Psoas muscle (tissue), 8 donors: ENCODE data around the gene CACNA1B. TPM values are rescaled to one million over a fixed set of nuclear protein-coding genes. Genes with fewer than 3 reads are reported as not detected.
"Not testable (repeated sequence)": the region's sequence is repeated elsewhere in the genome, so short reads cannot be mapped to it uniquely, and the experiment has no call there.

Source experiments
- ATAC-seq, 4 donors: fragments of 200-7000 bp; cut with Tn5 transposase; one replicate each; pipeline ENCODE4 v1.9.1; 2020; ENCODE audit warnings: moderate library complexity in 3 of 4, mild to moderate bottlenecking in 2 of 4
- DNase-seq, 2 donors: peaks; one replicate each; pipeline ENCODE4 v3.0.0-alpha.2; 2020
- H3K27ac ChIP-seq: fragments of 200-600 bp; one replicate; pipeline ENCODE4 v1.8.0; 2022
- H3K27me3 ChIP-seq, 3 donors: fragments of 200-600 bp in 1 of 3; one replicate each; pipeline versions ENCODE4 v1.6.1 to v1.8.0; 2013 to 2022; ENCODE audit warnings: low read length in 2 of 3, mild to moderate bottlenecking in 2 of 3, moderate library complexity in 1 of 3; ENCODE audit not compliant: insufficient read depth in 3 of 3
- H3K36me3 ChIP-seq, 2 donors: fragments of 200-600 bp in 1 of 2; one replicate each; pipeline versions ENCODE4 v1.6.1 to v1.8.0; 2013 to 2022; ENCODE audit warnings: low read depth in 1 of 2, mild to moderate bottlenecking in 1 of 2, moderate library complexity in 1 of 2; ENCODE audit not compliant: insufficient read depth in 1 of 2
- H3K4me1 ChIP-seq: fragments of 200-600 bp; one replicate; pipeline ENCODE4 v1.8.0; 2022
- H3K4me3 ChIP-seq: fragments of 200-600 bp; one replicate; pipeline ENCODE4 v1.8.0; 2022; ENCODE audit warnings: mild to moderate bottlenecking
- H3K9me3 ChIP-seq: fragments of 200-600 bp; one replicate; pipeline ENCODE4 v1.8.0; 2022
- CTCF ChIP-seq: fragments of 200-600 bp; IDR thresholded peaks from one replicate; pipeline ENCODE4 v1.8.0; 2022; ENCODE audit warnings: antibody characterized with exemption
- WGBS, 3 donors: extraction: QIAGEN DNeasy Blood & Tissue Kit; methylation state at CpG; one replicate each; pipeline versions ENCODE4 v1.1.6 to v1.1.7; 2013; 5-methylcytosine and 5-hydroxymethylcytosine counted together
- intact Hi-C, 2 donors: fragments of 100-400 bp; cut with DNase I; formaldehyde crosslinking; loops; one replicate each; pipeline versions ENCODE4 v1.11.0 to v1.14.2; 2022
- polyA plus RNA-seq, 3 donors: library from polyadenylated mRNA; stranded (reverse); fragments of 200-250 nt; gene quantifications; one replicate each; pipeline ENCODE4 v1.2.3, GENCODE V29; 2013
- total RNA-seq, 4 donors: library from RNA; stranded (reverse); fragmentation: NEBNext Ultra II Directional in 2 of 4; extraction: Animal tissue kit (Norgen Biotek cat#: 25700) in 2 of 4; gene quantifications; one replicate each; pipeline versions ENCODE4 v1.2.1 to v1.2.4, GENCODE V29; 2021 to 2023
- donor health status: healthy with polysubstance abuse.
- donor health status: DM: no; HTN: no; CAD: no; lungs with moderate emphysema.
- donor health status: Bipolar disorder and iron deficiency.
- donor health status: healthy.
- donor health status: DM: yes; HTN: yes; CAD: no.
- donor health status: DM: no; HTN: no; CAD: no.
- donor health status: DM: no; HTN: no; CAD: no.
- donor health status: DM: yes; HTN: yes; CAD: no.

Gene CACNA1B
- total and polyA plus RNA-seq, 7 donors = 0.01 to 0.02 TPM; not detected in 5

DNA sequence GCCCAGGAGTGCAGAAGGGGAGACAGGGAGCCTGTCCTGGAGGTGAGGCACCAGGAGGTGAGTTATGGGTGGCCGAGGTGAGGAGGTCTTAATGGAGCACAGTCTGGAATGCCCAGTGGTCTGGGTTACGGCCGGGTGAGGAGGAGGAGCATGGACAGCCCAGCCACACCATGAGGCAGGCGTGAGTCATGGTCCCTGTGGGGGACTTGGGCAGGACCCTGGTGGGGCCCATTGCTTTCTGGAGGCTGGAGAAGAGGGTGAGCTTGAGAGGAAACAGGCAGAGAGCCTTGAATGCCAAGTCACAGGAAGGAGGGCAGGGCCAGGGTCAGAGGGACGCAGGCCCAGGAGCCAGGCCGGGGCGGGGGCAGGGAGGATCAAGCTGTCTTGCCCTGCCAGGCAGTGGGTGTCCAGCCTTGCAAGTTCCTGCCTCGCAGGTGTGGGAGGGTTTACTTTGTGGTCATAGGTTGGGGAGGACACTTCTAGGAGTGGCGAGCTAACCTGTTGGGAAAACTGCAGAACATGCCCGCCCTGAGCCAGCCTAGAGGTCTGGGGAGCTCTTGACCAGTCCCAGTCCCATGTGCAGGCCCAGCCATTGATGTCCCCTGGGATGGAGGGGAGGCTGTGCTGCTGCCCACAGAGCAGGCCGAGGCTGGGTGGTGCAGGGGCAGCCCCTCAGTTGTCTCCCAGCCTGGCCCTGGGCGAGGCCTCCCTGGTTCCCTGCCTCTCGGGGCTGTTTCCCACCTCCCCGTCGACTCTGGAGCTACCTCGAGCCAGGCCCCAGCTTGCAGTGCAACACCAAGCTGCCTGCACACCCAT is 2.8 kb downstream of the CACNA1B start:
- Histone ChIP-seq H3K9me3 (no peaks in the 10 kb centered on the region), H3K4me1 (no peaks in the 10 kb centered on the region), H3K27ac (no peak overlapping the region), H3K4me3 (no peak overlapping the region), H3K27me3 (peaks cover 0 to 53% (median 27%) of the 10 kb centered on the region in 3 donors), H3K36me3 (no peaks in the 10 kb centered on the region)
- no peak for TF ChIP-seq CTCF
- DNase-seq (no peak), ATAC-seq (no peak)
- intact Hi-C loops = no loop called here
- 72 to 76% (median 74%) methylated on average over 16 of the region's 16 CpGs for WGBS, 3 donors

DNA sequence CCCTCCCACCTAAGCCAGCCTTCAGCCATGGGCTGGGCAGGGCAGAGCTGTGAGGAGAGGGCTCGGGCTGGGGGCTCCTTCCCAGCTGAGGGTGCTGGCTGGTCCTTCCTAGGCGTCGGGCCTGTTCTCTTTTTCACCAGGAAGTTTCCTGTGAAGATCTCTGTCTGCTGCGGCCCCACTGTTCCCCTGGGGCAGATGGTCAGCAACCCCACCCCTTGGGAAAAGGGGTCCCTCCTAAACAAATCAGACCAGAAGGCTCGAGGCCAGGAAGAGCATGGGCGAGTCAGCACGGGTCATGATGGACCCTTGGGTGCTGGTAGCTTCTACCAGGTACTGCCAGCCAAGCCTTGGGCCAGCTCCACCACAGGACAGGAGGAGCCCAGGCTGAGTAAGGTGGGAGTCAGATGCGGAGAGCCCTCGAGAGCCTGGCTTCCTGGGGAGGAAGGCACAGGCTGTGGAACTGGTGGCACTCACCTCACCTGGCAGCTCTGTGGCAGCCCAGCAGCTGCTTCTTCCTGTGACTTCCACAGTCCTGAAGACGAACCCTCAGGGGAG is 3.5 kb downstream of the CACNA1B start:
- DNase-seq (no peak), ATAC-seq (no peak)
- no peak for TF ChIP-seq CTCF
- Histone ChIP-seq H3K9me3 (no peaks in the 10 kb centered on the region), H3K4me3 (no peak overlapping the region), H3K4me1 (no peaks in the 10 kb centered on the region), H3K36me3 (no peaks in the 10 kb centered on the region), H3K27me3 (peaks cover 0 to 46% (median 20%) of the 10 kb centered on the region in 3 donors), H3K27ac (no peak overlapping the region)
- intact Hi-C loops = no loop called here
- 69 to 79% (median 74%) methylated on average over 10 of the region's 10 CpGs for WGBS, 3 donors

- H3K27ac ChIP-seq = no peak overlapping the region
- DNase-seq (no peak), ATAC-seq (no peak)
- H3K27me3 ChIP-seq = peaks cover 0 to 38% (median 14%) of the 10 kb centered on the region in 3 donors
- no peaks in the 10 kb centered on the region for H3K9me3 ChIP-seq
- H3K4me1 ChIP-seq = no peaks in the 10 kb centered on the region
- H3K4me3 ChIP-seq = no peak overlapping the region
- intact Hi-C loops = no loop called here
- WGBS, 3 donors = 60 to 66% (median 65%) methylated on average over 19 of the region's 19 CpGs
- H3K36me3 ChIP-seq = no peaks in the 10 kb centered on the region
- no peak for TF ChIP-seq CTCF
Measured at GRCh38 chr9:137881591-137882505, 4.3 kb downstream of the CACNA1B start.

GRCh38 chr9:137882506-137882821 is 4.9 kb downstream of the CACNA1B start:
- no peaks in the 10 kb centered on the region for H3K9me3 ChIP-seq
- H3K27ac ChIP-seq = no peak overlapping the region
- no peak for DNase-seq
- no peak for ATAC-seq
- no peak for TF ChIP-seq CTCF
- intact Hi-C loops = no loop called here
- H3K4me1 ChIP-seq = no peaks in the 10 kb centered on the region
- H3K27me3 ChIP-seq = peaks cover 0 to 33% (median 10%) of the 10 kb centered on the region in 3 donors
- H3K4me3 ChIP-seq = no peak overlapping the region
- WGBS, 3 donors = 81 to 87% (median 86%) methylated on average over 10 of the region's 10 CpGs
- H3K36me3 ChIP-seq = no peaks in the 10 kb centered on the region

- intact Hi-C loops, H3K4me3 ChIP-seq, H3K27ac ChIP-seq, ATAC-seq, DNase-seq, H3K4me1 ChIP-seq, H3K36me3 ChIP-seq, H3K9me3 ChIP-seq: not testable (repeated sequence)
- WGBS, 3 donors = 91 to 100% methylated on average over 1 to 2 of the region's 6 CpGs; no CpG with 5 or more reads in 1 of the 3 donors
- peaks cover 0 to 23% (median 4%) of the 10 kb centered on the region in 3 donors for H3K27me3 ChIP-seq
Measured at GRCh38 chr9:137883977-137884376, 6.4 kb downstream of the CACNA1B start.

- H3K4me1 ChIP-seq, H3K27ac ChIP-seq, ATAC-seq, DNase-seq, H3K4me3 ChIP-seq, H3K36me3 ChIP-seq, H3K9me3 ChIP-seq, intact Hi-C loops: not testable (repeated sequence)
- WGBS, 3 donors = 7 to 26% (median 10%) methylated on average over 3 to 5 of the region's 7 CpGs
- H3K27me3 ChIP-seq = peaks cover 0 to 17% (median 4%) of the 10 kb centered on the region in 3 donors
Measured at GRCh38 chr9:137884547-137884946, 7.0 kb downstream of the CACNA1B start.

- intact Hi-C loops, H3K9me3 ChIP-seq, ATAC-seq, H3K36me3 ChIP-seq, DNase-seq, H3K4me3 ChIP-seq, H3K4me1 ChIP-seq, H3K27ac ChIP-seq: not testable (repeated sequence)
- WGBS, 3 donors = 77 to 90% (median 79%) methylated on average over 8 to 10 of the region's 12 CpGs
- peaks cover 0 to 11% (median 0%) of the 10 kb centered on the region in 3 donors for H3K27me3 ChIP-seq
Measured at GRCh38 chr9:137885121-137885520, 7.5 kb downstream of the CACNA1B start.
